Bronchial epithelial cell (primary cell): ENCODE results near the gene TEX28. TPM values are rescaled to one million over a fixed set of nuclear protein-coding genes. Genes with fewer than 3 reads are reported as not detected.

Experiments
- DNase-seq: peaks from one replicate; pipeline ENCODE4 v3.0.0-alpha.2; 2010; ENCODE audit warnings: low read depth
- FAIRE-seq: peaks from 2 replicates; lab custom pipeline; 2011; peaks lifted over from hg19 to GRCh38; lab: Jason Lieb, UNC
- H3K27me3 ChIP-seq: 2 replicates; pipeline ENCODE4 v1.5.1; 2011; ENCODE audit warnings: low read length; ENCODE audit not compliant: control insufficient read depth, insufficient read depth
- H3K36me3 ChIP-seq: 2 replicates; pipeline ENCODE4 v1.5.1; 2011; ENCODE audit warnings: low read length; ENCODE audit not compliant: control insufficient read depth, insufficient read depth
- H3K4me3 ChIP-seq: 2 replicates; pipeline ENCODE4 v1.5.1; 2011; ENCODE audit warnings: mild to moderate bottlenecking, low read depth, low read length, control low read depth
- total RNA-seq: library from RNA; depleted of rRNA; stranded (reverse); fragments of >200 nt; gene quantifications from 2 replicates; pipeline ENCODE4 v1.2.1, GENCODE V29; 2014
- TF ChIP-seq, protein P1 (sequence below): IDR thresholded peaks from 2 replicates; pipeline ENCODE4 v1.5.1; 2011; ENCODE audit warnings: mild to moderate bottlenecking, moderate library complexity, low read length, control low read depth, inconsistent platforms; ENCODE audit not compliant: insufficient read depth, severe bottlenecking

The TEX28 gene
- total RNA-seq, 1 donor from 2014 or later: not detected

DNA sequence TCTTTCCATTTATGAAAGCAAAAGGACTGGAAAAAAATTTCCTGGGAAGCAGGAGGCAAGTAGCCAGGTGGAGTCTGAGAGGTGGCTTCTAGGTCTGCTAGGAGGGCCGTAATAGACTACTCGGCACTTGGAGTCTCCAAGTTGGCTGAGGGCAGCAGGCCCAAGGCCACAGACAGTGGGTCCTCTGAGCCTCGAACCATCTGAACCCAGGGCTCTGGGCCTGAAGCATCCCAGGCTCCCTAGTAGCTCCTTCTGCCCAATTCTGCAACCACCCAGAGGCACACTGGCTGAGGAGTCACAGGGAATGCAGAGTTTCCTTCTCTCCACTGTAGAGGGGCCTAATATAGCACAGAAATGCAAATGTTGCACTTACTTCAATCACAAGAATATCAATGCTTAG is 20.5 kb upstream of the TEX28 start:
- no peak overlapping the region for H3K4me3 ChIP-seq
- no peaks in the 10 kb centered on the region for H3K36me3 ChIP-seq
- TF ChIP-seq, protein P1, sequence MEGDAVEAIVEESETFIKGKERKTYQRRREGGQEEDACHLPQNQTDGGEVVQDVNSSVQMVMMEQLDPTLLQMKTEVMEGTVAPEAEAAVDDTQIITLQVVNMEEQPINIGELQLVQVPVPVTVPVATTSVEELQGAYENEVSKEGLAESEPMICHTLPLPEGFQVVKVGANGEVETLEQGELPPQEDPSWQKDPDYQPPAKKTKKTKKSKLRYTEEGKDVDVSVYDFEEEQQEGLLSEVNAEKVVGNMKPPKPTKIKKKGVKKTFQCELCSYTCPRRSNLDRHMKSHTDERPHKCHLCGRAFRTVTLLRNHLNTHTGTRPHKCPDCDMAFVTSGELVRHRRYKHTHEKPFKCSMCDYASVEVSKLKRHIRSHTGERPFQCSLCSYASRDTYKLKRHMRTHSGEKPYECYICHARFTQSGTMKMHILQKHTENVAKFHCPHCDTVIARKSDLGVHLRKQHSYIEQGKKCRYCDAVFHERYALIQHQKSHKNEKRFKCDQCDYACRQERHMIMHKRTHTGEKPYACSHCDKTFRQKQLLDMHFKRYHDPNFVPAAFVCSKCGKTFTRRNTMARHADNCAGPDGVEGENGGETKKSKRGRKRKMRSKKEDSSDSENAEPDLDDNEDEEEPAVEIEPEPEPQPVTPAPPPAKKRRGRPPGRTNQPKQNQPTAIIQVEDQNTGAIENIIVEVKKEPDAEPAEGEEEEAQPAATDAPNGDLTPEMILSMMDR: no peak
- H3K27me3 ChIP-seq: no peaks in the 10 kb centered on the region
- no peak for DNase-seq
- FAIRE-seq: no peak

DNA sequence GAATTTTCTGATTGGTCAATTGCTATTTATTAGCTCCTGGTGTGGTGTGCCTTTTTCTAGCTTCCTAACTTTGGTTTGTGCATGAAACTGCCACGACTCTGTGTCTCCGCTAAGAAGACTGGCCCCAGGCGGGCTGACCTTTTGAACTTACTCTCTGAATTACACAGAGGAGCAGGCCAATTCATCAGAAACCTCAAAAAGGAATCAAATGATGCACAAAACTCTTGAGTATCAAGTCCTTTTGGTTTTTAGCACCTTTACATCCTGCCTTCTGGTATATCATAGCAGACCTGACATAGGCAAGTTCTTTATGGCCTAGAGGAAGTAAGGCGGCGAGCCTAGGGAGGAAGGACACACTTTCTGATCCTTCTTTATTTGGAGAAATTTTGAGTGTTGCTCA is 18.2 kb upstream of the TEX28 start:
- DNase-seq: no peak
- Histone ChIP-seq H3K27me3 (no peaks in the 10 kb centered on the region), H3K36me3 (no peaks in the 10 kb centered on the region), H3K4me3 (no peak overlapping the region)
- TF ChIP-seq, protein P1: no peak
- FAIRE-seq: no peak

DNA sequence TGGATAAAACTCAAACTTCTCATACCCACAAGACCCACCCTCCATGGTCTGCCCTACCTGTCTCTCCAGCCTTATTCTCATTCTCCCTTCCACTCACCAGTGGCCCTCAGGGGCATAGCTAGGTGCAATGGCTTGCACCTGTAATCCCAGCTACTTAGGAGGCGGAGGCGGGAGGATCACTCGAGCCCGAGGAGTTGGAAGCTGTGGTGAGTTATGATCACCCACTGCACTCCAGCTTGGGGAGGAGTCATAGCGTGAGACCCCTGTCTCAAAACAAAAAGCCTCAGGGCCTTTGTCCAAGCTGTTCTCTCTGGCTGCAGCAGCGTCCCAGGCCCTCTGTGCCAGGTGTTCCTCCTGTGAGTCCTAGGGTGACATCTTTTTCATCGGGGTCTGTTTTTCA is 17.2 kb upstream of the TEX28 start:
- no peak for DNase-seq
- no peak for FAIRE-seq
- Histone ChIP-seq H3K27me3 (no peaks in the 10 kb centered on the region), H3K4me3 (no peak overlapping the region), H3K36me3 (no peaks in the 10 kb centered on the region)
- TF ChIP-seq, protein P1: no peak

DNA sequence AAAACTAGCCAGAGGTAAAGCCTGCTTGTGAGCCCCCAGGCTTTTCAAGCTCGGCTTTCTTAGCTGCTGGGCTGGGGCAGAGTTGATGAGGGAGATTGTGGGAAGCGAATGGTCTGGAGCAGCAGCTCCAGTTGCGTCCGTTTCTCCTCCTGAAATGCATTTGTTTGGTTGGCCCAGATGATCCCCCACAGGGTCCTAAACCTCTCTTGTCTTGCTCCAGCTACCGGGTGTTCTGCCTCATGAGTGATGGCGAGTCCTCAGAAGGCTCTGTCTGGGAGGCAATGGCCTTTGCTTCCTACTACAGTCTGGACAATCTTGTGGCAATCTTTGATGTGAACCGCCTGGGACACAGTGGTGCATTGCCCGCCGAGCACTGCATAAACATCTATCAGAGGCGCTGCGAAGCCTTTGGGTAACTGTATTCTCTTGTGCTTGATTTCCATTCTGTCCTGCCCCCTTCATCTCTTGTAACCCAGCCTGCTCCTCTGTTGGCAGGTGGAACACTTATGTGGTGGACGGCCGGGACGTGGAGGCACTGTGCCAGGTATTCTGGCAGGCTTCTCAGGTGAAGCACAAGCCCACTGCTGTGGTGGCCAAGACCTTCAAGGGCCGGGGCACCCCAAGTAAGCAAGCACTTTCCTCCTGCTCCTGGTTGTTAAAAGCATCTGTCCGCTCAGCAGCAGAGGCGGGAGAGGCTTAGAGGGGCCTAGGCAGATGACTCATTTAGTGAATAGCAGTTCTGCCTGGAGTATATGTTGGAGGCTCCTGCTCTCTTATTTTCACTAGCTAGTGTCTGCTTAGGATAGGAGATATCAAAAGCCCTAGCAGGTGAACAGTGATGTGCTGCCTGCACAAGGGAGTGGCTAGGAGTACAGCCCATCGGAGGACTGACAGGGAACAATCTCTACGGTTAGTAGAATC is 16.0 kb upstream of the TEX28 start:
- H3K4me3 ChIP-seq: no peak overlapping the region
- no peak for FAIRE-seq
- TF ChIP-seq, protein P1: no peak

DNA sequence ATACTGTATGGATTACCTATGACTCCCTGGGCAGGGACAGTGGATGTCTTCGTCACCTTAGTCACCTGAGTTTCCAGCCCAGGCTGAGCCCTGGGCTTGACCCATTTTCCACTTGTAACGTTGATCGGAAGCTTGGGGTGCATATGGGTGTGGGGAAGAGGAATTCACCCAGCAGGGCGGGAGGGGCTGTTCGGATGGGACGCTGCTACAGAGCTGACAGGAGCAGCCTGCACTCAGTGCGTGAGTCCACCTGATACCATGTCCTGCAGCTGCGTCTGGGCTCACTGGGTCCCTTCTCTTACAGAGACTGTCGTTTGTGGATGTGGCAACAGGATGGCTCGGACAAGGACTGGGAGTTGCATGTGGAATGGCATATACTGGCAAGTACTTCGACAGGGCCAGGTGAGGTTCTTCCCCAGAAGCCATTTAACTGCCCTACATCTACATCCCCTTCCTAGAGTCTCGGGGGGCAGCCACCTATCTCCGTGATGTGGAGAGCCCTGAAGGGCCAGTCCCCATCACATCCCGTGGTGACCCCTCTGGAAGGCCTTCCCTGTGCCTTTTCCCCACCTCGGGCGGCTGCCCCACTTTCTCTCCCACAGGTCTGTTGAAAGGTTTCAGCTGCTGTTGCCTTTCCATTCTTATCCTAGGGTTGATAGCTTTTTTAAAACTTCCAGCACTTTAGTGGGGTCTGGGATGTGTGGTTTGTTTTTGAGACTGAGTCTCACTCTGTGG is 14.3 kb upstream of the TEX28 start:
- Histone ChIP-seq H3K36me3 (no peaks in the 10 kb centered on the region), H3K4me3 (no peak overlapping the region), H3K27me3 (no peaks in the 10 kb centered on the region)
- FAIRE-seq (no peak), DNase-seq (no peak)
- TF ChIP-seq, protein P1: no peak

More for the DNA sequence above, 16.0 kb upstream of the TEX28 start:
- Histone ChIP-seq H3K36me3 (no peaks in the 10 kb centered on the region), H3K27me3 (no peaks in the 10 kb centered on the region)
- no peak for DNase-seq
